HepG2 (cell line): ENCODE measurements around the gene HSPA5. TPM values are rescaled to one million over a fixed set of nuclear protein-coding genes. Genes with fewer than 3 reads are reported as not detected.
A peak's percentile ranks its signal among the peaks of the same experiment; 100 is the strongest.

Experiments used
- ATF3 ChIP-seq: sonication (generic); formaldehyde crosslinking; IDR thresholded peaks from 2 replicates; pipeline ENCODE4 v1.4.0; 2020; ENCODE audit warnings: missing genetic modification reagents
- ELF3 ChIP-seq: IDR thresholded peaks from 2 replicates; pipeline ENCODE4 v1.6.1; 2016; ENCODE audit warnings: missing genetic modification reagents, missing compliant biosample characterization
- HOMEZ ChIP-seq: IDR thresholded peaks from 2 replicates; pipeline ENCODE4 v1.6.1; 2016; ENCODE audit warnings: low read depth
- KDM2A ChIP-seq: sonication (generic); formaldehyde crosslinking; IDR thresholded peaks from 2 replicates; pipeline ENCODE4 v1.4.0; 2020; ENCODE audit warnings: low read depth, missing genetic modification reagents, borderline replicate concordance
- KIAA2018 ChIP-seq: sonication (generic); formaldehyde crosslinking; IDR thresholded peaks from 2 replicates; pipeline ENCODE4 v1.5.0; 2020; ENCODE audit warnings: mild to moderate bottlenecking, missing genetic modification reagents, borderline replicate concordance
- MAF1 ChIP-seq: sonication (generic); formaldehyde crosslinking; IDR thresholded peaks from 2 replicates; pipeline ENCODE4 v1.5.0; 2020; ENCODE audit warnings: missing genetic modification reagents, borderline replicate concordance
- ZBTB46 ChIP-seq: sonication (generic); formaldehyde crosslinking; IDR thresholded peaks from 2 replicates; pipeline ENCODE4 v1.4.0; 2020; ENCODE audit warnings: mild to moderate bottlenecking, missing genetic modification reagents, borderline replicate concordance
- ZFP91 ChIP-seq: sonication (generic); formaldehyde crosslinking; IDR thresholded peaks from 2 replicates; pipeline ENCODE4 v1.9.0; 2022; ENCODE audit warnings: missing genetic modification reagents, mild to moderate bottlenecking, borderline replicate concordance
- ZNF275 ChIP-seq: sonication (generic); formaldehyde crosslinking; IDR thresholded peaks from 2 replicates; pipeline ENCODE4 v1.8.0; 2022; ENCODE audit warnings: missing genetic modification reagents, mild to moderate bottlenecking, inconsistent platforms, borderline replicate concordance
- ZNF382 ChIP-seq: sonication (generic); formaldehyde crosslinking; IDR thresholded peaks from 2 replicates; pipeline ENCODE4 v1.5.0; 2020; ENCODE audit warnings: missing genetic modification reagents, mild to moderate bottlenecking, borderline replicate concordance
- ZNF580 ChIP-seq: IDR thresholded peaks from 2 replicates; pipeline ENCODE4 v1.6.1; 2016; ENCODE audit warnings: low read depth, borderline replicate concordance
- ZSCAN25 ChIP-seq: sonication (generic); formaldehyde crosslinking; IDR thresholded peaks from 2 replicates; pipeline ENCODE4 v1.8.0; 2022; ENCODE audit warnings: mild to moderate bottlenecking, missing genetic modification reagents
- polyA plus RNA-seq, 8 experiments: library from polyadenylated mRNA; depleted of rRNA in 3 of 8; stranded (reverse) in 7 of 8; unstranded in 1 of 8; fragments of >200 nt; fragmentation: Illumina TruSeq in 4 of 8; extraction: Trizol in 4 of 8; gene quantifications; 2 replicates each; pipeline versions ENCODE4 v1.2.1 to v1.2.3, GENCODE V29; 2011 to 2016; ENCODE audit warnings: low read depth in 4 of 8, missing spikeins in 1 of 8, mixed read lengths in 1 of 8; ENCODE audit not compliant: insufficient read depth in 1 of 8
- total RNA-seq, 5 experiments: library from RNA; depleted of rRNA; stranded (reverse); fragments of >200 nt; fragmentation: Illumina TruSeq; extraction: Trizol; gene quantifications; 2 replicates each; pipeline ENCODE4 v1.2.3, GENCODE V29; 2016; ENCODE audit warnings: low read depth in 1 of 5

The HSPA5 gene
- total and polyA plus RNA-seq, 2 of the 13 experiments (the other 11 are each of a cell fraction or from before 2014, with no cell fraction given): 201 to 206 TPM

GRCh38 chr9:125272697-125273096 lies 31.6 kb upstream of the HSPA5 start (continued):
- no peak for TF ChIP-seq KIAA2018 (CRISPR knock-in tag)
- TF ChIP-seq ZBTB46 (CRISPR knock-in tag): no peak
- no peak for TF ChIP-seq ZNF275 (CRISPR knock-in tag)
- TF ChIP-seq ZFP91 (CRISPR knock-in tag): no peak
- no peak for TF ChIP-seq ZNF580
- TF ChIP-seq ZSCAN25 (CRISPR knock-in tag): no peak
- no peak for TF ChIP-seq ATF3
- peak; percentile 82 for TF ChIP-seq ELF3
- peak; percentile 83; the same call in 1 of the 2 replicates for TF ChIP-seq HOMEZ (CRISPR knock-in tag)
- TF ChIP-seq ZNF382 (CRISPR knock-in tag): no peak
- TF ChIP-seq KDM2A (CRISPR knock-in tag): no peak
- TF ChIP-seq MAF1 (CRISPR knock-in tag): no peak
